C4-2B (cell line): ENCODE measurements around the gene TTF1.

ENCODE experiments used
- ZFX ChIP-seq: fragments of 450-650 bp; IDR thresholded peaks from 2 replicates; pipeline ENCODE4 v1.6.1; 2017
- TF ChIP-seq, protein P1 (sequence below): fragments of 450-650 bp; conservative IDR thresholded peaks from 2 replicates; pipeline ENCODE4 v1.5.1; 2017; ENCODE audit warnings: mild to moderate bottlenecking

DNA sequence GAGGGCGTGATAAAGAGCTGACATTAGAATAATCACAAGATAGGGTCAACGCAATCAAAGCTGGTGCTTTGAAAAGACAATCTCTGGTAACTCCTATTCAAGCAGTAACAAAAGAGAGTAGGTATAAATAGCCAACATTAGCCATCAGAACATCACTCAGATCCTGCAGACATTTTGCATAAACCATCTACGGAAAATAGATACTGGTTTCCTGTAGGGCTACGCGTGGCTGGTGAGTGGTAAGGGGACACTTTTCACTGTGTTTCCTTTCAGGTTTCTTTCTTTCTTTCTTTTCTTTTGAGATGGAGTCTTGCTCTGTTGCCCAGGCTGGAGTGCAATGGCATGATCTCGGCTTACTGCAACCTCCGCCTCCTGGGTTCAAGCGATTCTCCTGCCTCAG, 22.3 kb downstream of the TTF1 start:
- TF ChIP-seq, protein P1, sequence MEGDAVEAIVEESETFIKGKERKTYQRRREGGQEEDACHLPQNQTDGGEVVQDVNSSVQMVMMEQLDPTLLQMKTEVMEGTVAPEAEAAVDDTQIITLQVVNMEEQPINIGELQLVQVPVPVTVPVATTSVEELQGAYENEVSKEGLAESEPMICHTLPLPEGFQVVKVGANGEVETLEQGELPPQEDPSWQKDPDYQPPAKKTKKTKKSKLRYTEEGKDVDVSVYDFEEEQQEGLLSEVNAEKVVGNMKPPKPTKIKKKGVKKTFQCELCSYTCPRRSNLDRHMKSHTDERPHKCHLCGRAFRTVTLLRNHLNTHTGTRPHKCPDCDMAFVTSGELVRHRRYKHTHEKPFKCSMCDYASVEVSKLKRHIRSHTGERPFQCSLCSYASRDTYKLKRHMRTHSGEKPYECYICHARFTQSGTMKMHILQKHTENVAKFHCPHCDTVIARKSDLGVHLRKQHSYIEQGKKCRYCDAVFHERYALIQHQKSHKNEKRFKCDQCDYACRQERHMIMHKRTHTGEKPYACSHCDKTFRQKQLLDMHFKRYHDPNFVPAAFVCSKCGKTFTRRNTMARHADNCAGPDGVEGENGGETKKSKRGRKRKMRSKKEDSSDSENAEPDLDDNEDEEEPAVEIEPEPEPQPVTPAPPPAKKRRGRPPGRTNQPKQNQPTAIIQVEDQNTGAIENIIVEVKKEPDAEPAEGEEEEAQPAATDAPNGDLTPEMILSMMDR = no peak
- TF ChIP-seq ZFX = no peak
